Muscle layer of colon (tissue), 2 donors: ENCODE results near the gene DHDDS.

Experiments
- H3K27ac ChIP-seq: one replicate; pipeline ENCODE4 v1.7.0; 2013; ENCODE audit warnings: low read depth, mild to moderate bottlenecking, low read length, moderate library complexity
- H3K27me3 ChIP-seq, 2 donors: one replicate each; pipeline ENCODE4 v1.7.0; 2013; ENCODE audit warnings: low read length in 2 of 2, mild to moderate bottlenecking in 2 of 2; ENCODE audit not compliant: insufficient read depth in 2 of 2, control insufficient read depth in 1 of 2
- H3K36me3 ChIP-seq: one replicate; pipeline ENCODE4 v1.7.0; 2013; ENCODE audit warnings: mild to moderate bottlenecking, low read length; ENCODE audit not compliant: insufficient read depth
- H3K4me1 ChIP-seq: one replicate; pipeline ENCODE4 v1.7.0; 2013; ENCODE audit warnings: mild to moderate bottlenecking, low read length; ENCODE audit not compliant: insufficient read depth
- H3K4me3 ChIP-seq, 2 donors: one replicate each; pipeline ENCODE4 v1.7.0; 2013; ENCODE audit warnings: low read length in 2 of 2, low read depth in 1 of 2, mild to moderate bottlenecking in 1 of 2, moderate library complexity in 1 of 2
- H3K9ac ChIP-seq: one replicate; pipeline ENCODE4 v1.7.0; 2013; ENCODE audit warnings: low read length
- H3K9me3 ChIP-seq: one replicate; pipeline ENCODE4 v1.7.0; 2013; ENCODE audit warnings: mild to moderate bottlenecking, low read length
- donor health status: abdominal sarcoma.
- donor health status: Adenocarcinoma of cecum.

The DHDDS gene

GRCh38 chr1:26419494-26419893 is 12.6 kb upstream of the DHDDS start:
- Histone ChIP-seq H3K9ac (no peak overlapping the region), H3K27me3 (peaks cover 0 to 4% of the 10 kb centered on the region in 2 donors)

GRCh38 chr1:26429721-26430120 is 2.4 kb upstream of the DHDDS start:
- Histone ChIP-seq H3K9ac (no peak overlapping the region), H3K9me3 (no peaks in the 10 kb centered on the region), H3K27me3 (no peaks in the 10 kb centered on the region), H3K27ac (no peak overlapping the region), H3K4me3 (no peak overlapping the region), H3K36me3 (no peaks in the 10 kb centered on the region), H3K4me1 (peaks cover 12% of the 10 kb centered on the region)

More at GRCh38 chr1:26419494-26419893, 12.6 kb upstream of the DHDDS start:
- no peaks in the 10 kb centered on the region for H3K4me1 ChIP-seq
- no peak overlapping the region for H3K4me3 ChIP-seq
- H3K36me3 ChIP-seq = no peaks in the 10 kb centered on the region
- H3K27ac ChIP-seq = no peak overlapping the region
- H3K9me3 ChIP-seq = no peaks in the 10 kb centered on the region

- peaks cover 12% of the 10 kb centered on the region for H3K4me1 ChIP-seq
- peak overlapping the region; percentile 47 for H3K9ac ChIP-seq
- no peaks in the 10 kb centered on the region for H3K9me3 ChIP-seq
- peaks cover 2% of the 10 kb centered on the region for H3K36me3 ChIP-seq
- no peaks in the 10 kb centered on the region for H3K27me3 ChIP-seq
- H3K27ac ChIP-seq = peak overlapping the region; percentile 77
- peak overlapping the region; percentile 57 to 89 for H3K4me3 ChIP-seq
These were observed 672 bp downstream of the DHDDS start for GRCh38 chr1:26432793-26433192.

- Histone ChIP-seq H3K9me3 (no peaks in the 10 kb centered on the region), H3K9ac (no peak overlapping the region), H3K27me3 (no peaks in the 10 kb centered on the region), H3K4me1 (peaks cover 12% of the 10 kb centered on the region), H3K4me3 (no peak overlapping the region), H3K36me3 (peaks cover 14% of the 10 kb centered on the region), H3K27ac (no peak overlapping the region)
These were observed 2.1 kb downstream of the DHDDS start for GRCh38 chr1:26434161-26434752.

GRCh38 chr1:26438041-26438440 is 5.9 kb downstream of the DHDDS start:
- Histone ChIP-seq H3K9ac (no peak overlapping the region), H3K27ac (no peak overlapping the region), H3K4me1 (peaks cover 8% of the 10 kb centered on the region), H3K4me3 (no peak overlapping the region), H3K27me3 (no peaks in the 10 kb centered on the region), H3K36me3 (peaks cover 41% of the 10 kb centered on the region), H3K9me3 (no peaks in the 10 kb centered on the region)

- H3K4me3 ChIP-seq = no peak overlapping the region
- H3K27ac ChIP-seq = no peak overlapping the region
- no peaks in the 10 kb centered on the region for H3K27me3 ChIP-seq
- H3K4me1 ChIP-seq = no peaks in the 10 kb centered on the region
- H3K36me3 ChIP-seq = peaks cover 56% of the 10 kb centered on the region
- H3K9me3 ChIP-seq = no peaks in the 10 kb centered on the region
- no peak overlapping the region for H3K9ac ChIP-seq
These were observed 8.1 kb downstream of the DHDDS start for GRCh38 chr1:26440259-26440658.

- Histone ChIP-seq H3K36me3 (peaks cover 28% of the 10 kb centered on the region), H3K4me3 (no peak overlapping the region), H3K27ac (no peak overlapping the region), H3K4me1 (no peaks in the 10 kb centered on the region), H3K9ac (no peak overlapping the region), H3K27me3 (no peaks in the 10 kb centered on the region), H3K9me3 (no peaks in the 10 kb centered on the region)
These were observed 17.7 kb downstream of the DHDDS start for GRCh38 chr1:26449868-26450267.

GRCh38 chr1:26450908-26451307 is 18.8 kb downstream of the DHDDS start:
- H3K4me3 ChIP-seq = no peak overlapping the region
- H3K36me3 ChIP-seq = peaks cover 24% of the 10 kb centered on the region
- no peak overlapping the region for H3K27ac ChIP-seq
- no peak overlapping the region for H3K9ac ChIP-seq
- no peaks in the 10 kb centered on the region for H3K9me3 ChIP-seq
- no peaks in the 10 kb centered on the region for H3K27me3 ChIP-seq
- no peaks in the 10 kb centered on the region for H3K4me1 ChIP-seq

- H3K4me1 ChIP-seq = no peaks in the 10 kb centered on the region
- no peak overlapping the region for H3K27ac ChIP-seq
- H3K9ac ChIP-seq = no peak overlapping the region
- H3K36me3 ChIP-seq = peaks cover 13% of the 10 kb centered on the region
- no peak overlapping the region for H3K4me3 ChIP-seq
- H3K9me3 ChIP-seq = no peaks in the 10 kb centered on the region
- H3K27me3 ChIP-seq = no peaks in the 10 kb centered on the region
These were observed 20.5 kb downstream of the DHDDS start for GRCh38 chr1:26452459-26453183.

- Histone ChIP-seq H3K27ac (no peak overlapping the region), H3K9ac (no peak overlapping the region), H3K4me3 (no peak overlapping the region), H3K27me3 (no peaks in the 10 kb centered on the region), H3K36me3 (peaks cover 29% of the 10 kb centered on the region), H3K4me1 (no peaks in the 10 kb centered on the region), H3K9me3 (no peaks in the 10 kb centered on the region)
These were observed 27.0 kb downstream of the DHDDS start for GRCh38 chr1:26459148-26459547.

GRCh38 chr1:26459573-26460031 is 27.5 kb downstream of the DHDDS start:
- Histone ChIP-seq H3K9ac (no peak overlapping the region), H3K4me3 (no peak overlapping the region), H3K4me1 (no peaks in the 10 kb centered on the region), H3K36me3 (peaks cover 33% of the 10 kb centered on the region), H3K9me3 (no peaks in the 10 kb centered on the region), H3K27ac (no peak overlapping the region), H3K27me3 (no peaks in the 10 kb centered on the region)

GRCh38 chr1:26468911-26469310 is 36.8 kb downstream of the DHDDS start:
- no peaks in the 10 kb centered on the region for H3K27me3 ChIP-seq
- H3K9me3 ChIP-seq = no peaks in the 10 kb centered on the region
- no peak overlapping the region for H3K4me3 ChIP-seq
- no peak overlapping the region for H3K27ac ChIP-seq
- peaks cover 22% of the 10 kb centered on the region for H3K4me1 ChIP-seq
- H3K9ac ChIP-seq = no peak overlapping the region
- H3K36me3 ChIP-seq = peaks cover 44% of the 10 kb centered on the region
